Keratinocyte (primary cell): Measurements from ENCODE around the gene HAUS1. TPM values are rescaled to one million over a fixed set of nuclear protein-coding genes. Genes with fewer than 3 reads are reported as not detected.

Experiments
- DNase-seq: peaks from one replicate; pipeline ENCODE4 v3.0.0-alpha.2; 2011; ENCODE audit warnings: low read depth, missing footprints, low spot score
- FAIRE-seq: peaks from 2 replicates; lab custom pipeline; 2011; peaks lifted over from hg19 to GRCh38; lab: Jason Lieb, UNC
- H2AFZ ChIP-seq: 2 replicates; pipeline ENCODE4 v1.6.0; 2012; ENCODE audit warnings: low read length, control low read depth, inconsistent platforms; ENCODE audit not compliant: control insufficient read depth
- H3K27ac ChIP-seq: 2 replicates; pipeline ENCODE4 v1.5.1; 2011; ENCODE audit warnings: low read length; ENCODE audit not compliant: control insufficient read depth, insufficient read depth
- H3K27me3 ChIP-seq: 3 replicates; pipeline ENCODE4 v1.6.0; 2011; ENCODE audit warnings: low read length; ENCODE audit not compliant: control insufficient read depth, insufficient read depth; ENCODE audit errors: extremely low read depth
- H3K36me3 ChIP-seq, 2 experiments: 2 replicates in 1 of 2; 3 replicates in 1 of 2; pipeline ENCODE4 v1.5.1; 2011; ENCODE audit warnings: low read length in 2 of 2, mild to moderate bottlenecking in 1 of 2; ENCODE audit not compliant: control insufficient read depth in 2 of 2, insufficient read depth in 2 of 2; ENCODE audit errors: extremely low read depth in 1 of 2
- H3K4me1 ChIP-seq: 3 replicates; pipeline ENCODE4 v1.5.1; 2011; ENCODE audit warnings: low read length; ENCODE audit not compliant: control insufficient read depth, insufficient read depth; ENCODE audit errors: extremely low read depth
- H3K4me2 ChIP-seq: 3 replicates; pipeline ENCODE4 v1.6.0; 2011; ENCODE audit warnings: low read depth, low read length; ENCODE audit not compliant: control insufficient read depth, insufficient read depth; ENCODE audit errors: extremely low read depth
- H3K4me3 ChIP-seq, 3 experiments: fragments of 200-600 bp in 1 of 3; sonication (generic) in 1 of 3; 2 replicates in 2 of 3; 3 replicates in 1 of 3; pipeline ENCODE4 v1.5.1; 2011 to 2016; ENCODE audit warnings: low read length in 3 of 3, mild to moderate bottlenecking in 3 of 3, control low read depth in 2 of 3, inconsistent platforms in 1 of 3, low read depth in 1 of 3, mixed read lengths in 1 of 3, mixed run types in 1 of 3, moderate library complexity in 1 of 3; ENCODE audit not compliant: control insufficient read depth in 2 of 3, insufficient read depth in 2 of 3; ENCODE audit errors: extremely low read depth in 1 of 3
- H3K79me2 ChIP-seq: 2 replicates; pipeline ENCODE4 v1.6.0; 2012; ENCODE audit warnings: low read length; ENCODE audit not compliant: control insufficient read depth, insufficient read depth
- H3K9ac ChIP-seq: 3 replicates; pipeline ENCODE4 v1.6.0; 2011; ENCODE audit warnings: low read length; ENCODE audit not compliant: control insufficient read depth, insufficient read depth; ENCODE audit errors: extremely low read depth
- H3K9me1 ChIP-seq: 3 replicates; pipeline ENCODE4 v1.6.0; 2011; ENCODE audit warnings: low read length; ENCODE audit not compliant: control insufficient read depth, insufficient read depth; ENCODE audit errors: extremely low read depth
- H3K9me3 ChIP-seq: 2 replicates; pipeline ENCODE4 v1.5.1; 2012; ENCODE audit warnings: low read depth, low read length; ENCODE audit not compliant: control insufficient read depth
- H4K20me1 ChIP-seq: 3 replicates; pipeline ENCODE4 v1.6.0; 2011; ENCODE audit warnings: low read length; ENCODE audit not compliant: control insufficient read depth, insufficient read depth; ENCODE audit errors: extremely low read depth
- CTCF ChIP-seq, 3 experiments: IDR thresholded peaks in 1 of 3; conservative IDR thresholded peaks in 1 of 3; optimal IDR thresholded peaks in 1 of 3; 2 replicates in 2 of 3; 3 replicates in 1 of 3; pipeline versions ENCODE3 to v1.5.1; 2011; ENCODE audit warnings: low read length in 3 of 3, mild to moderate bottlenecking in 3 of 3, moderate library complexity in 2 of 3, control low read depth in 1 of 3, inconsistent platforms in 1 of 3; ENCODE audit not compliant: insufficient read depth in 2 of 3; ENCODE audit errors: extremely low read depth in 1 of 3
- EZH2 ChIP-seq: IDR thresholded peaks from one replicate; pipeline ENCODE4 v1.6.1; 2012; ENCODE audit warnings: inconsistent platforms, mild to moderate bottlenecking, low read length, moderate library complexity
- dilution Hi-C: fragments of 300-500 bp; cut with MboI; formaldehyde crosslinking; loops from one replicate; pipeline ENCODE4 v1.7.0; 2020; ENCODE audit warnings: low sequenced_read_pairs; ENCODE audit not compliant: extremely low pct_ligation_motif_present
- polyA plus RNA-seq, 5 experiments: library from polyadenylated mRNA; depleted of rRNA in 3 of 5; stranded (reverse) in 3 of 5; stranded (forward) in 1 of 5; unstranded in 1 of 5; fragments of >200 nt; gene quantifications; 1 replicate in 1 of 5; 2 replicates in 3 of 5; 3 replicates in 1 of 5; pipeline versions ENCODE4 v1.2.1 to v1.2.3, GENCODE V29; 2011 to 2012; ENCODE audit warnings: missing spikeins in 2 of 5, low read depth in 1 of 5, low replicate concordance in 1 of 5

HAUS1 gene
- polyA plus RNA-seq, 1 donor (not counting 4 experiments of a cell fraction or from before 2014, with no cell fraction given) = 39.5 TPM

DNA sequence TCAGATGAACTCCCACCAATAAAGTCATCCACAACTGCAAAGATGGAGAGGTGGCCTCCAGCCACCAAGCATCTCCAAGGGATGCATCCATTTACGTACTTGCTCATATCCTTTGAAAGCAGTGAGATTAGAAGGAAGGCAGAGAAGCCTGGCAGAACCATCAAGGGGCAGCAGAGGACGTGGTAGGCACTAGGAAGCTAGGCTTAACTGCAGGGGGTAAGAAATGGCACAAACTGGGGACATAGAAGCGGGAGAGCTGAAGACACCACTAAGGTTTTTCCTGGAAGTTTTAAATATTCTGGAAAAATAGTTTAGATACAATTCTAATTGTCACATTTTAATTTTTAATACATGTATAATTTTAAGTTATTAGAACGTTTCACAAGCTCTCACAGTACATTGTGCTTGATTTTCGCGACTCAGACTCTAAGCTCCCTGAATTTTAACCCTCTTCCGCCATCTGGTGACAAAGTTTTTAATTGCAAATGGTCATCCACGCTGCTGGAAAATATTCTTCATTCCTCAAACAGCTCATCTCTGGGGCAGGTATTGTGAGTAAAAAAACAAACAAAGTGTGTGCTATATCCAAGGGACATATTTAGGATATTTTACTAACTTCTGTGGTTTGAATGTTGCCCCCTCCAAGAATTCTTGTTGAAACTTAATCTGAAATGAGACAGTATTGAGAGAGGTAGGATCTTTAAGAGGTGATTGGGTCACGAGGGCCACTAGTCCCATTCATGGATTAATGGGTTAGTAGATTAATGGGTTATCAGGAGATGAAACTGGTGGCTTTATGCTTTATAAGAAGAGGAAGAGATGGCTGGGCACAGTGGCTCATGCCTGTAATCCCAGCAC is 30.5 kb upstream of the HAUS1 start:
- Histone ChIP-seq H3K9me1 (no peaks in the 10 kb centered on the region), H3K27ac (no peak overlapping the region)
- FAIRE-seq = peak; percentile 82

GRCh38 chr18:46079336-46079735 is 24.8 kb upstream of the HAUS1 start:
- Histone ChIP-seq H3K27me3 (no peaks in the 10 kb centered on the region), H3K9me3 (no peaks in the 10 kb centered on the region), H3K4me1 (no peaks in the 10 kb centered on the region), H3K4me2 (no peak overlapping the region), H4K20me1 (no peaks in the 10 kb centered on the region), H3K9me1 (no peaks in the 10 kb centered on the region), H3K79me2 (no peaks in the 10 kb centered on the region), H2AFZ (no peak overlapping the region), H3K27ac (no peak overlapping the region), H3K9ac (no peak overlapping the region), H3K36me3 (peaks cover 8 to 17% of the 10 kb centered on the region in 2 experiments), H3K4me3 (no peak overlapping the region)
- TF ChIP-seq EZH2 (no peak), CTCF (optimal IDR thresholded peaks at IDR 0.05 in 1 of 3, IDR thresholded peaks at IDR 0.05 in 1 of 3, conservative IDR thresholded peaks at IDR 0.05 in 1 of 3; ENCODE audit: extremely low read depth in 1 of 3, insufficient read depth in 2 of 3, low read length in 3 of 3) (no peak)
- DNase-seq (no peak), FAIRE-seq (no peak)
- dilution Hi-C loops = no loop called here

More for the DNA sequence above, 30.5 kb upstream of the HAUS1 start:
- Histone ChIP-seq H2AFZ (no peak overlapping the region), H3K4me2 (no peak overlapping the region), H3K9ac (no peak overlapping the region), H3K79me2 (peaks cover 23% of the 10 kb centered on the region), H3K36me3 (peaks cover 4 to 5% of the 10 kb centered on the region in 2 experiments), H4K20me1 (no peaks in the 10 kb centered on the region), H3K27me3 (no peaks in the 10 kb centered on the region), H3K4me1 (peaks cover 29% of the 10 kb centered on the region), H3K9me3 (no peaks in the 10 kb centered on the region), H3K4me3 (no peak overlapping the region)
- peak; percentile 30 to 59 (median 56) for TF ChIP-seq CTCF (optimal IDR thresholded peaks at IDR 0.05 in 1 of 3, IDR thresholded peaks at IDR 0.05 in 1 of 3, conservative IDR thresholded peaks at IDR 0.05 in 1 of 3; ENCODE audit: extremely low read depth in 1 of 3, insufficient read depth in 2 of 3, low read length in 3 of 3)
- TF ChIP-seq EZH2 = no peak
- no peak for DNase-seq
- dilution Hi-C loops = no loop called here
